Aorta (tissue), 5 donors: ENCODE measurements around the gene ZFYVE27. TPM values are rescaled to one million over a fixed set of nuclear protein-coding genes. Genes with fewer than 3 reads are reported as not detected.

Experiments
- ATAC-seq: fragments of 200-7000 bp; cut with Tn5 transposase; one replicate; pipeline ENCODE4 v1.9.1; 2022; ENCODE audit warnings: moderate library complexity; ENCODE audit not compliant: low FRiP score
- DNase-seq, 2 donors: peaks; one replicate each; pipeline ENCODE4 v3.0.0-alpha.2; 2020
- H3K27ac ChIP-seq, 2 donors: one replicate each; pipeline ENCODE4 v1.5.1; 2013; ENCODE audit warnings: low read length in 2 of 2, mild to moderate bottlenecking in 2 of 2, moderate library complexity in 2 of 2, control low read depth in 1 of 2, inconsistent platforms in 1 of 2, low read depth in 1 of 2
- H3K27me3 ChIP-seq, 2 donors: one replicate each; pipeline ENCODE4 v1.6.1; 2013; ENCODE audit warnings: control low read depth in 1 of 2, low read length in 1 of 2, mild to moderate bottlenecking in 1 of 2, moderate library complexity in 1 of 2; ENCODE audit not compliant: insufficient read depth in 2 of 2, control insufficient read depth in 1 of 2
- H3K36me3 ChIP-seq, 2 donors: one replicate each; pipeline ENCODE4 v1.6.1; 2013; ENCODE audit warnings: control low read depth in 1 of 2, low read length in 1 of 2, mild to moderate bottlenecking in 1 of 2; ENCODE audit not compliant: insufficient read depth in 2 of 2, control insufficient read depth in 1 of 2
- H3K4me1 ChIP-seq, 2 donors: one replicate each; pipeline ENCODE4 v1.6.1; 2013; ENCODE audit warnings: low read length in 2 of 2, control low read depth in 1 of 2, mild to moderate bottlenecking in 1 of 2, moderate library complexity in 1 of 2; ENCODE audit not compliant: insufficient read depth in 2 of 2, control insufficient read depth in 1 of 2
- H3K4me3 ChIP-seq, 2 donors: one replicate each; pipeline ENCODE4 v1.5.1; 2013; ENCODE audit warnings: low read length in 2 of 2, control low read depth in 1 of 2, mild to moderate bottlenecking in 1 of 2
- H3K9me3 ChIP-seq: one replicate; pipeline ENCODE4 v1.6.1; 2013; ENCODE audit warnings: mild to moderate bottlenecking, low read length; ENCODE audit not compliant: control insufficient read depth
- WGBS, 2 donors: extraction: QIAGEN DNeasy Blood & Tissue Kit; methylation state at CpG; one replicate each; pipeline ENCODE4 v1.1.7; 2013; 5-methylcytosine and 5-hydroxymethylcytosine counted together
- intact Hi-C, 2 donors: fragments of 100-400 bp; cut with DNase I; formaldehyde crosslinking; loops; one replicate each; pipeline versions ENCODE4 v1.14.2 to v1.15.0; 2022
- polyA plus RNA-seq, 2 donors: library from polyadenylated mRNA; stranded (reverse); fragments of 200-250 nt; gene quantifications; one replicate each; pipeline ENCODE4 v1.2.3, GENCODE V29; 2013
- total RNA-seq, 2 donors: library from RNA; stranded (reverse); fragmentation: NEBNext Ultra II Directional; extraction: Animal tissue kit (Norgen Biotek cat#: 25700); gene quantifications; one replicate each; pipeline ENCODE4 v1.2.1, GENCODE V29; 2021
- donor health status: healthy with polysubstance abuse.
- donor health status: Bipolar disorder and iron deficiency.
- donor health status: DM: no; HTN: no; CAD: no.
- donor health status: DM: no; HTN: no; CAD: no.
- donor health status: DM: yes; HTN: yes; CAD: no.

Gene ZFYVE27
- total and polyA plus RNA-seq, 4 donors: 6.1 to 33.2 (median 23.8) TPM

DNA sequence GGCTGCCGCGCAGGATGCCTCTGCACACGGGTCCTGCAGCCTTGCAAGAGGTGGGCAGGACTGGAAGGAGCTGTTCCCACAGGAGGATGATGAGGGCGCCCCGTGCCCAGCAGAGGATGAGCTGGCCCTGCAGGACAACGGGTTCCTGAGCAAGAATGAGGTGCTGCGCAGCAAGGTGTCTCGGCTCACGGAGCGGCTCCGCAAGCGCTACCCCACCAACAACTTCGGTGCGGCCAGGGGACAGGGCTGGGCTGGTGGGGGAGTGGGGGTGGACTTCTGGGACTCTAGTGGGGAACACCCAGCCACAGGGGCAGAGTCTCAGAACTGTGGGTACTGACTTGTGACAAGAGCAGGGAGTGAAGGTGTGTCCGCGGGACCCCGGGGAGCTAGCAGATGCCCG, 16.0 kb downstream of the ZFYVE27 start:
- H3K9me3 ChIP-seq: no peaks in the 10 kb centered on the region
- intact Hi-C loops: no loop called here
- H3K36me3 ChIP-seq: peaks cover 8 to 13% of the 10 kb centered on the region in 2 donors
- ATAC-seq (no peak), DNase-seq (peak in 1 of 2 donors; percentile 61)
- no peak overlapping the region for H3K27ac ChIP-seq
- H3K4me1 ChIP-seq: no peaks in the 10 kb centered on the region
- no peak overlapping the region for H3K4me3 ChIP-seq
- H3K27me3 ChIP-seq: no peaks in the 10 kb centered on the region
- WGBS, 2 donors: 93 to 95% methylated on average over 18 of the region's 18 CpGs

- intact Hi-C loops: no loop called here
- no peaks in the 10 kb centered on the region for H3K9me3 ChIP-seq
- no peak for ATAC-seq
- no peak overlapping the region for H3K4me3 ChIP-seq
- no peaks in the 10 kb centered on the region for H3K4me1 ChIP-seq
- H3K27ac ChIP-seq: no peak overlapping the region
- DNase-seq: no peak
- peaks cover 6 to 8% of the 10 kb centered on the region in 2 donors for H3K36me3 ChIP-seq
- 77 to 83% methylated on average over 4 of the region's 4 CpGs for WGBS, 2 donors
- H3K27me3 ChIP-seq: no peaks in the 10 kb centered on the region
Measured at GRCh38 chr10:97754726-97755125, 17.8 kb downstream of the ZFYVE27 start.

- 90 to 94% methylated on average over 5 to 6 of the region's 6 CpGs for WGBS, 2 donors
Measured at GRCh38 chr10:97755718-97756117, 18.8 kb downstream of the ZFYVE27 start.

GRCh38 chr10:97757471-97757870, 20.5 kb downstream of the ZFYVE27 start:
- WGBS, 2 donors: 90 to 91% methylated on average over 6 of the region's 6 CpGs
- Histone ChIP-seq H3K9me3 (no peaks in the 10 kb centered on the region), H3K4me3 (no peak overlapping the region), H3K27me3 (no peaks in the 10 kb centered on the region), H3K27ac (no peak overlapping the region), H3K36me3 (peaks cover 6 to 7% of the 10 kb centered on the region in 2 donors), H3K4me1 (no peaks in the 10 kb centered on the region)
- ATAC-seq (no peak), DNase-seq (peak in 1 of 2 donors; percentile 50)
- intact Hi-C loops: no loop called here

More at GRCh38 chr10:97755718-97756117, 18.8 kb downstream of the ZFYVE27 start:
- Histone ChIP-seq H3K4me1 (no peaks in the 10 kb centered on the region), H3K36me3 (peaks cover 6 to 7% of the 10 kb centered on the region in 2 donors), H3K27ac (no peak overlapping the region), H3K9me3 (no peaks in the 10 kb centered on the region), H3K4me3 (no peak overlapping the region), H3K27me3 (no peaks in the 10 kb centered on the region)
- ATAC-seq (no peak), DNase-seq (peak in 1 of 2 donors; percentile 59)
- intact Hi-C loops: no loop called here

DNA sequence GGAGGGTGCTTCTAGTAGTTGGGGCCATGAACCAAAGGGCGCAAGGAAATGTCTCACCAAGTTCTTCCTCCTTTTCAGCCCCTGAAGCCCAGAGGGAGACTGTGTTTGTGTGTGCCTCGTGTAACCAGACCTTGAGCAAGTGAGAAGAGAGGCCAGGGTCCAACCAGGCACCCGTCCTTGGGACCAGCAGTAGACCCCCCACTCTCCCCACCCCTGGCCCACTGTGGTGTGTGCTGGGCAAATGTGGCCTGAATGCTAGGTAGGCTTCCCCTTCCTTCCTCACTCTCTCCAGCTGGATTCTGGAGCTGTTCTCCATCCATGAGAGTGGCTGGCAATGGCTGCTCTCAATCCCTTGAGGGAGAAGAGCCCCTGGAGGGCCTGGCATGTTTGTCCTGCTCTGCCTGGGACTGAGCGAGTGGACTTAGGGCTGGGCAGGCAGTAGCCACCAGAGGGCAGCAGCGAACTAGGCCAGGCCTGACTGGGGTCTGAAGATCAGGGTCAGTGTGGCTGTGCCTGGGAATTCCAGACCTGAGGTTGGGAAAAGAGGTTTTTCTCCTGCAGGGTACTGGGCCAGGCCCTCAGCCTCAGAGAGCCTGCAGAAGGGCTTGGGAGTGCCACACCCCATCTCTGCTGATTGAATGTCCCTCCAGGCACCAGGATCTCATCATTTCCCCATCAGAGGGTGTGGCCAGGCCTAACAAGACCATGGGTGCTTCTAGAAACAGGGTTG, 22.4 kb downstream of the ZFYVE27 start:
- no peak overlapping the region for H3K27ac ChIP-seq
- no peaks in the 10 kb centered on the region for H3K27me3 ChIP-seq
- peaks cover 3 to 5% of the 10 kb centered on the region in 2 donors for H3K36me3 ChIP-seq
- ATAC-seq: peak; percentile 68
- WGBS, 2 donors: 46 to 48% methylated on average over 5 of the region's 5 CpGs
- no peak overlapping the region for H3K4me3 ChIP-seq
- no peaks in the 10 kb centered on the region for H3K4me1 ChIP-seq
- peak; percentile 71 to 84 for DNase-seq
- H3K9me3 ChIP-seq: no peaks in the 10 kb centered on the region
- intact Hi-C loops: no loop called here

GRCh38 chr10:97759946-97760345, 23.0 kb downstream of the ZFYVE27 start:
- DNase-seq (peak; percentile 22 to 27), ATAC-seq (no peak)
- Histone ChIP-seq H3K36me3 (peaks cover 3 to 5% of the 10 kb centered on the region in 2 donors), H3K9me3 (no peaks in the 10 kb centered on the region), H3K27ac (no peak overlapping the region), H3K4me1 (no peaks in the 10 kb centered on the region), H3K4me3 (no peak overlapping the region), H3K27me3 (no peaks in the 10 kb centered on the region)
- WGBS, 2 donors: 74 to 78% methylated on average over 5 of the region's 5 CpGs
- intact Hi-C loops: no loop called here

DNA sequence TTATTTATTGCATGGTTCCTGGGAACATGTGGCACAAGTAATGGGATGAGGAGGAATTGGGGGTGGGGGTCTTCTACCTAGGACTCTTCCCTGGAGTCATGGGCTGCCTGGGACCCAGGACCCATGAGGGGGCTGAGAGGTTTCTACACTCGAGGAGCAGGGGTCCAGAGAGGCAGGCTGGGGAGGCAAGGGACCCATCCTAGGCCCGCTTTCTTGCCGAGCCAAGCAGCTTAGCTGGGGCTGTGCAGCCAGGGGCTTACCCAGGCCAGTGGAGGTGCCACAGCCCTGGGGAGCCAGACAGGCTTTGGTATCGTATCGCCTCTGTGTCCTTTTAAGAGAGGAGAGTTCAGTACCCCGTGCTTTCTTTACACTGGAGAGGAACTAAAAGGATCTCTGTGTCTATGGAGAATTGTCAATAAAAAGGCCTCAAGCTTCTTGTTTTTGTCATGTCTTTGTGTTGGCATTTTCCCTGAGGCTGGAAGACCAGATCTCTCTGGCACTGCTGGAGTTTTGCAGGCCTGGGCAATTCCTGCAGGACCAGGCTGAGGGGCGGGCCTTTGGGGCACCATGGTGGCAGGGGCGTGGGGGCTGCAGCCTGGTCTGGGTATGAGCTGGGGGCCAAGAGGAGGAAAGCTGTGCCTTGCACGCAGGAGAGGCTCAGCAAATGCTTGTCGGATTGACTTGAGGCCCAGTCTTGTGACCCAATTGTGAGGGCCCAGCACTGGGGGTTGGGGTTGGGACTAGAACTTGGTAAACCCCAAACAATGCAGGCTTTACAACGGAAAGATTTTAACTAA, 23.7 kb downstream of the ZFYVE27 start:
- Histone ChIP-seq H3K4me1 (no peaks in the 10 kb centered on the region), H3K27ac (no peak overlapping the region), H3K27me3 (no peaks in the 10 kb centered on the region), H3K9me3 (no peaks in the 10 kb centered on the region), H3K36me3 (peaks cover 0 to 5% of the 10 kb centered on the region in 2 donors), H3K4me3 (no peak overlapping the region)
- WGBS, 2 donors: 91 to 92% methylated on average over 11 of the region's 11 CpGs
- DNase-seq: peak; percentile 30 to 62
- no peak for ATAC-seq
- intact Hi-C loops: no loop called here

GRCh38 chr10:97761331-97761865, 24.5 kb downstream of the ZFYVE27 start:
- ATAC-seq (no peak), DNase-seq (peak; percentile 35 to 61)
- peaks cover 0 to 5% of the 10 kb centered on the region in 2 donors for H3K36me3 ChIP-seq
- no peaks in the 10 kb centered on the region for H3K4me1 ChIP-seq
- H3K4me3 ChIP-seq: no peak overlapping the region
- 91% methylated on average over 8 of the region's 8 CpGs for WGBS, 2 donors
- H3K9me3 ChIP-seq: no peaks in the 10 kb centered on the region
- no peak overlapping the region for H3K27ac ChIP-seq
- no peaks in the 10 kb centered on the region for H3K27me3 ChIP-seq
- intact Hi-C loops: no loop called here
